Smooth muscle cell (in vitro differentiated cells): ENCODE measurements around the gene ANKRD44. TPM values are rescaled to one million over a fixed set of nuclear protein-coding genes. Genes with fewer than 3 reads are reported as not detected.

ENCODE experiments used
- DNase-seq: peaks from one replicate; lab custom pipeline; 2025; ENCODE audit not compliant: unreplicated experiment; lab: John Stamatoyannopoulos, UW
- H2AFZ ChIP-seq: fragments of 200-600 bp; sonication (generic); 2 replicates; pipeline ENCODE4 v1.6.0; 2016; ENCODE audit warnings: antibody characterized with exemption, low read depth, mild to moderate bottlenecking
- H3F3A ChIP-seq: fragments of 200-600 bp; sonication (generic); 2 replicates; pipeline ENCODE4 v1.6.0; 2017; ENCODE audit warnings: antibody characterized with exemption, low read depth
- H3K27ac ChIP-seq: fragments of 200-600 bp; sonication (generic); 2 replicates; pipeline ENCODE4 v1.5.1; 2016; ENCODE audit warnings: low read depth, mild to moderate bottlenecking
- H3K27me3 ChIP-seq: fragments of 200-600 bp; sonication (generic); 2 replicates; pipeline ENCODE4 v1.6.1; 2016; ENCODE audit warnings: low read depth, mild to moderate bottlenecking
- H3K36me3 ChIP-seq: fragments of 200-600 bp; sonication (generic); 2 replicates; pipeline ENCODE4 v1.5.1; 2016; ENCODE audit warnings: low read depth
- H3K4me1 ChIP-seq: fragments of 200-600 bp; sonication (generic); 2 replicates; pipeline ENCODE4 v1.5.1; 2016; ENCODE audit warnings: low read depth
- H3K4me2 ChIP-seq: fragments of 200-600 bp; sonication (generic); 2 replicates; pipeline ENCODE4 v1.6.0; 2016; ENCODE audit warnings: mild to moderate bottlenecking
- H3K4me3 ChIP-seq: fragments of 200-600 bp; sonication (generic); 2 replicates; pipeline ENCODE4 v1.5.1; 2016; ENCODE audit warnings: mild to moderate bottlenecking
- H3K79me2 ChIP-seq: fragments of 200-600 bp; sonication (generic); 2 replicates; pipeline ENCODE4 v1.6.0; 2016; ENCODE audit warnings: low read depth, mild to moderate bottlenecking
- H3K9ac ChIP-seq: fragments of 200-600 bp; sonication (generic); 2 replicates; pipeline ENCODE4 v1.6.0; 2016; ENCODE audit warnings: low read depth
- H3K9me3 ChIP-seq: fragments of 200-600 bp; sonication (generic); replicated peaks from 2 replicates; pipeline ENCODE4 v1.5.1; 2016; ENCODE audit warnings: low read depth
- H4K20me1 ChIP-seq: fragments of 200-600 bp; sonication (generic); 2 replicates; pipeline ENCODE4 v1.6.0; 2016; ENCODE audit warnings: low read depth
- WGBS: methylation state at CpG from one replicate; pipeline ENCODE4 v1.1.7; 2016; ENCODE audit warnings: low lambda C conversion rate; 5-methylcytosine and 5-hydroxymethylcytosine counted together
- polyA plus RNA-seq: library from polyadenylated mRNA; unstranded; fragments of >200 nt; fragmentation: Nextera tagmentation; extraction: Ambion mirVana; gene quantifications from 2 replicates; pipeline ENCODE4 v1.2.1, GENCODE V29; 2016
- total RNA-seq: library from RNA; depleted of rRNA; stranded (reverse); fragments of >200 nt; gene quantifications from 2 replicates; pipeline ENCODE4 v1.2.3, GENCODE V29; 2014
- TF ChIP-seq, protein P1 (sequence below): fragments of 200-600 bp; sonication (generic); IDR thresholded peaks from 2 replicates; pipeline ENCODE4 v1.5.1; 2017; ENCODE audit warnings: borderline replicate concordance, mild to moderate bottlenecking, antibody characterized with exemption; ENCODE audit not compliant: insufficient read depth, poor library complexity, severe bottlenecking

The ANKRD44 gene
- total and polyA plus RNA-seq, 2 experiments from 2014 or later, result 3.6 to 5.5 TPM

GRCh38 chr2:197209742-197210408 lies 100.7 kb downstream of the ANKRD44 start:
- TF ChIP-seq, protein P1, sequence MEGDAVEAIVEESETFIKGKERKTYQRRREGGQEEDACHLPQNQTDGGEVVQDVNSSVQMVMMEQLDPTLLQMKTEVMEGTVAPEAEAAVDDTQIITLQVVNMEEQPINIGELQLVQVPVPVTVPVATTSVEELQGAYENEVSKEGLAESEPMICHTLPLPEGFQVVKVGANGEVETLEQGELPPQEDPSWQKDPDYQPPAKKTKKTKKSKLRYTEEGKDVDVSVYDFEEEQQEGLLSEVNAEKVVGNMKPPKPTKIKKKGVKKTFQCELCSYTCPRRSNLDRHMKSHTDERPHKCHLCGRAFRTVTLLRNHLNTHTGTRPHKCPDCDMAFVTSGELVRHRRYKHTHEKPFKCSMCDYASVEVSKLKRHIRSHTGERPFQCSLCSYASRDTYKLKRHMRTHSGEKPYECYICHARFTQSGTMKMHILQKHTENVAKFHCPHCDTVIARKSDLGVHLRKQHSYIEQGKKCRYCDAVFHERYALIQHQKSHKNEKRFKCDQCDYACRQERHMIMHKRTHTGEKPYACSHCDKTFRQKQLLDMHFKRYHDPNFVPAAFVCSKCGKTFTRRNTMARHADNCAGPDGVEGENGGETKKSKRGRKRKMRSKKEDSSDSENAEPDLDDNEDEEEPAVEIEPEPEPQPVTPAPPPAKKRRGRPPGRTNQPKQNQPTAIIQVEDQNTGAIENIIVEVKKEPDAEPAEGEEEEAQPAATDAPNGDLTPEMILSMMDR, result no peak
- H2AFZ ChIP-seq, result no peak overlapping the region
- DNase-seq, result no peak
- no peak overlapping the region for H3K27ac ChIP-seq
- WGBS, result 61% methylated on average over 6 of the region's 6 CpGs
- H3K79me2 ChIP-seq, result no peaks in the 10 kb centered on the region
- no peaks in the 10 kb centered on the region for H3F3A ChIP-seq
- H3K36me3 ChIP-seq, result no peaks in the 10 kb centered on the region
- H4K20me1 ChIP-seq, result no peaks in the 10 kb centered on the region
- no peak overlapping the region for H3K9ac ChIP-seq
- no peak overlapping the region for H3K4me2 ChIP-seq
- no peak overlapping the region for H3K4me3 ChIP-seq
- no peaks in the 10 kb centered on the region for H3K27me3 ChIP-seq
- H3K4me1 ChIP-seq, result no peaks in the 10 kb centered on the region
- H3K9me3 ChIP-seq, result no peaks in the 10 kb centered on the region

GRCh38 chr2:197209246-197209645 lies 101.3 kb downstream of the ANKRD44 start:
- H3K79me2 ChIP-seq, result no peaks in the 10 kb centered on the region
- no peak for DNase-seq
- no peaks in the 10 kb centered on the region for H3K36me3 ChIP-seq
- TF ChIP-seq, protein P1, result no peak
- H3K4me2 ChIP-seq, result no peak overlapping the region
- H3K9me3 ChIP-seq, result no peaks in the 10 kb centered on the region
- H3K27ac ChIP-seq, result no peak overlapping the region
- H3F3A ChIP-seq, result no peaks in the 10 kb centered on the region
- no peak overlapping the region for H2AFZ ChIP-seq
- H3K9ac ChIP-seq, result no peak overlapping the region
- WGBS, result 88% methylated on average over 2 of the region's 2 CpGs
- H3K4me3 ChIP-seq, result no peak overlapping the region
- H3K4me1 ChIP-seq, result no peaks in the 10 kb centered on the region
- no peaks in the 10 kb centered on the region for H4K20me1 ChIP-seq
- no peaks in the 10 kb centered on the region for H3K27me3 ChIP-seq

- Histone ChIP-seq H3K79me2 (no peaks in the 10 kb centered on the region), H3K27ac (no peak overlapping the region), H3K4me1 (no peaks in the 10 kb centered on the region), H2AFZ (no peak overlapping the region), H3K27me3 (no peaks in the 10 kb centered on the region), H3K9me3 (no peaks in the 10 kb centered on the region), H3K4me2 (no peak overlapping the region), H3K9ac (no peak overlapping the region), H3K36me3 (no peaks in the 10 kb centered on the region), H3K4me3 (no peak overlapping the region), H3F3A (no peaks in the 10 kb centered on the region), H4K20me1 (no peaks in the 10 kb centered on the region)
- WGBS, result 26% methylated on average over 3 of the region's 3 CpGs
- DNase-seq, result no peak
- TF ChIP-seq, protein P1, result no peak
Measured at GRCh38 chr2:197208841-197209240, 101.7 kb downstream of the ANKRD44 start.

GRCh38 chr2:197208024-197208423 lies 102.6 kb downstream of the ANKRD44 start:
- Histone ChIP-seq H3K4me3 (no peak overlapping the region), H3F3A (no peaks in the 10 kb centered on the region), H3K27ac (no peak overlapping the region), H2AFZ (no peak overlapping the region), H4K20me1 (no peaks in the 10 kb centered on the region), H3K4me2 (no peak overlapping the region), H3K36me3 (no peaks in the 10 kb centered on the region), H3K79me2 (no peaks in the 10 kb centered on the region), H3K9ac (no peak overlapping the region), H3K4me1 (no peaks in the 10 kb centered on the region), H3K27me3 (no peaks in the 10 kb centered on the region), H3K9me3 (no peaks in the 10 kb centered on the region)
- 80% methylated on average over 6 of the region's 6 CpGs for WGBS
- DNase-seq, result no peak
- TF ChIP-seq, protein P1, result no peak
